Endothelial cell of umbilical vein (primary cell): ENCODE data around the gene MCIDAS. TPM values are rescaled to one million over a fixed set of nuclear protein-coding genes. Genes with fewer than 3 reads are reported as not detected.

Experiments
- BruUV-seq: library from RNA; stranded (reverse); fragments of 400-500 nt; replicated peaks from 2 replicates; lab custom pipeline; 2021; lab: Mats Ljungman, UMichigan
- CTCF ChIA-PET: fragments of 300-600, 350-600 bp; sonication (Branson Sonifier 250); formaldehyde crosslinking; loops from one replicate; lab custom pipeline; 2021; ENCODE audit warnings: antibody characterized with exemption, inconsistent platforms; lab: Charles Lee
- POLR2A ChIA-PET: fragments of 300-600, 350-600 bp; sonication (Branson Sonifier 250); formaldehyde crosslinking; loops from one replicate; lab custom pipeline; 2021; ENCODE audit warnings: antibody characterized with exemption, inconsistent platforms; lab: Charles Lee
- DNase-seq: peaks from one replicate; pipeline ENCODE4 v3.0.0-alpha.2; 2011; ENCODE audit warnings: low read depth, low spot score
- FAIRE-seq: peaks from 2 replicates; lab custom pipeline; 2011; peaks lifted over from hg19 to GRCh38; lab: Jason Lieb, UNC
- H2AFZ ChIP-seq: 2 replicates; pipeline ENCODE4 v1.6.0; 2012; ENCODE audit warnings: low read depth, low read length, control low read depth, inconsistent platforms
- H3K27ac ChIP-seq: 2 replicates; pipeline ENCODE4 v1.5.1; 2011; ENCODE audit warnings: low read depth, mild to moderate bottlenecking, control low read depth, low read length, moderate library complexity; ENCODE audit not compliant: insufficient read depth
- H3K27me3 ChIP-seq, 2 experiments: 2 replicates each; pipeline versions ENCODE4 v1.6.0 to v1.6.1; 2011; ENCODE audit warnings: low read length in 2 of 2, mixed read lengths in 1 of 2; ENCODE audit not compliant: control insufficient read depth in 2 of 2, insufficient read depth in 2 of 2
- H3K36me3 ChIP-seq, 2 experiments: 2 replicates in 1 of 2; 3 replicates in 1 of 2; pipeline ENCODE4 v1.5.1; 2011; ENCODE audit warnings: low read length in 2 of 2, mild to moderate bottlenecking in 1 of 2, moderate library complexity in 1 of 2; ENCODE audit not compliant: control insufficient read depth in 2 of 2, insufficient read depth in 2 of 2; ENCODE audit errors: extremely low read depth in 1 of 2
- H3K4me1 ChIP-seq: 3 replicates; pipeline ENCODE4 v1.5.1; 2011; ENCODE audit warnings: mild to moderate bottlenecking, low read length; ENCODE audit not compliant: control insufficient read depth, insufficient read depth; ENCODE audit errors: extremely low read depth
- H3K4me2 ChIP-seq: 2 replicates; pipeline ENCODE4 v1.6.1; 2011; ENCODE audit warnings: low read length, control low read depth, mixed read lengths; ENCODE audit not compliant: insufficient read depth
- H3K4me3 ChIP-seq, 3 experiments: fragments of 200-600 bp in 1 of 3; sonication (generic), shearing (Covaris generic) in 1 of 3; replicated peaks in 1 of 3; 2 replicates each; pipeline ENCODE4 v1.5.1; 2011 to 2016; ENCODE audit warnings: control low read depth in 3 of 3, low read length in 3 of 3, mild to moderate bottlenecking in 2 of 3, inconsistent platforms in 1 of 3, low read depth in 1 of 3, moderate library complexity in 1 of 3; ENCODE audit not compliant: insufficient read depth in 1 of 3
- H3K79me2 ChIP-seq: 2 replicates; pipeline ENCODE4 v1.6.0; 2012; ENCODE audit warnings: low read length, inconsistent platforms; ENCODE audit not compliant: control insufficient read depth, insufficient read depth
- H3K9ac ChIP-seq: replicated peaks from 2 replicates; pipeline ENCODE3; 2011; ENCODE audit warnings: low read length, control low read depth; ENCODE audit not compliant: insufficient read depth; ENCODE audit errors: extremely low read depth
- H3K9me1 ChIP-seq: replicated peaks from 3 replicates; pipeline ENCODE4 v1.6.0; 2011; ENCODE audit warnings: mild to moderate bottlenecking, low read length; ENCODE audit not compliant: control insufficient read depth, insufficient read depth; ENCODE audit errors: extremely low read depth
- H3K9me3 ChIP-seq: replicated peaks from 2 replicates; pipeline ENCODE4 v1.5.1; 2012; ENCODE audit warnings: low read length, inconsistent platforms; ENCODE audit not compliant: control insufficient read depth, insufficient read depth
- H4K20me1 ChIP-seq: replicated peaks from 2 replicates; pipeline ENCODE3; 2011; ENCODE audit warnings: mild to moderate bottlenecking, low read length; ENCODE audit not compliant: control insufficient read depth, insufficient read depth; ENCODE audit errors: extremely low read depth
- CTCF ChIP-seq, 2 donors: IDR thresholded peaks; 1 replicate in 1 of 2; 2 replicates in 1 of 2; pipeline ENCODE4 v1.5.1; 2011; ENCODE audit warnings: low read length in 2 of 2, mild to moderate bottlenecking in 2 of 2, moderate library complexity in 2 of 2, control low read depth in 1 of 2, inconsistent platforms in 1 of 2, low read depth in 1 of 2; ENCODE audit not compliant: insufficient read depth in 1 of 2; ENCODE audit errors: extremely low read depth in 1 of 2
- EZH2 ChIP-seq: IDR thresholded peaks from 2 replicates; pipeline ENCODE4 v1.6.1; 2012; ENCODE audit warnings: borderline replicate concordance, low read depth, mild to moderate bottlenecking, moderate library complexity, low read length, inconsistent platforms; ENCODE audit not compliant: severe bottlenecking
- FOS ChIP-seq: IDR thresholded peaks from 2 replicates; pipeline ENCODE4 v1.6.1; 2011; ENCODE audit warnings: mild to moderate bottlenecking, low read length, moderate library complexity, borderline replicate concordance; ENCODE audit not compliant: insufficient read depth
- GATA2 ChIP-seq: IDR thresholded peaks from 2 replicates; pipeline ENCODE4 v1.7.0; 2011; ENCODE audit warnings: low read depth, mild to moderate bottlenecking, moderate library complexity, mixed read lengths, low read length; ENCODE audit not compliant: insufficient read length, insufficient read depth
- JUN ChIP-seq: IDR thresholded peaks from 2 replicates; pipeline ENCODE4 v1.6.1; 2011; ENCODE audit warnings: borderline replicate concordance, low read depth; ENCODE audit not compliant: insufficient read length, insufficient read depth
- MAX ChIP-seq: IDR thresholded peaks from 2 replicates; pipeline ENCODE4 v1.6.1; 2011; ENCODE audit not compliant: insufficient read depth, insufficient read length
- MYC ChIP-seq: IDR thresholded peaks from one replicate; pipeline ENCODE4 v1.6.1; 2011; ENCODE audit warnings: mild to moderate bottlenecking, low read depth, low read length
- POLR2A ChIP-seq: IDR thresholded peaks from 2 replicates; pipeline ENCODE4 v1.6.1; 2012; ENCODE audit warnings: low read depth, mild to moderate bottlenecking, control low read depth, low read length
- POLR2AphosphoS5 ChIP-seq: IDR thresholded peaks from 2 replicates; pipeline ENCODE4 v1.6.1; 2012; ENCODE audit warnings: low read depth, mild to moderate bottlenecking, control low read depth, low read length, moderate library complexity; ENCODE audit not compliant: insufficient read depth
- dilution Hi-C: fragments of 300-500 bp; cut with MboI; formaldehyde crosslinking; loops from one replicate; pipeline ENCODE4 v1.15.0; 2019; ENCODE audit warnings: low sequenced_read_pairs; ENCODE audit not compliant: extremely low pct_ligation_motif_present
- intact Hi-C: fragments of 100-400 bp; cut with micrococcal nuclease; formaldehyde crosslinking; loops from one replicate; pipeline ENCODE4 v1.10.0; 2022
- polyA plus RNA-seq, 4 experiments: library from polyadenylated mRNA; depleted of rRNA in 3 of 4; stranded (reverse) in 3 of 4; unstranded in 1 of 4; fragments of >200 nt; gene quantifications; 2 replicates each; pipeline versions ENCODE4 v1.2.1 to v1.2.3, GENCODE V29; 2011 to 2012; ENCODE audit warnings: missing spikeins in 1 of 4
- total RNA-seq: library from RNA; stranded (reverse); gene quantifications from 2 replicates; pipeline ENCODE4 v1.2.3, GENCODE V29; 2021

Gene MCIDAS
- total and polyA plus RNA-seq, 2 donors (not counting 3 experiments of a cell fraction or from before 2014, with no cell fraction given), result not detected

- H3K36me3 ChIP-seq, result no peaks in the 10 kb centered on the region
- H3K4me2 ChIP-seq, result no peak overlapping the region
- dilution Hi-C loops (no loop called here), intact Hi-C loops (loop anchor here (5.0 kb wide), 1 partner anchor 505 kb away; no protein-coding TSS in a partner anchor)
- no peaks in the 10 kb centered on the region for H4K20me1 ChIP-seq
- no peaks in the 10 kb centered on the region for H3K4me1 ChIP-seq
- peaks cover 34 to 65% of the 10 kb centered on the region in 2 experiments for H3K27me3 ChIP-seq
- H3K9me1 ChIP-seq, result no peaks in the 10 kb centered on the region
- FAIRE-seq, result peak; percentile 50
- H3K9ac ChIP-seq, result no peak overlapping the region
- CTCF ChIA-PET, result interaction anchor here (0.7 to 3.2 kb wide), 26 partner anchors 9 to 748 kb away, joined by 3 to 23 read pairs (median 4); partner anchors contain the start of genes CDC20B, DHX29 and MTREX
- H3K4me3 ChIP-seq, result no peak overlapping the region
- H2AFZ ChIP-seq, result no peak overlapping the region
- no peak for TF ChIP-seq EZH2
- TF ChIP-seq GATA2, result no peak
- no peaks in the 10 kb centered on the region for H3K79me2 ChIP-seq
- H3K9me3 ChIP-seq, result no peaks in the 10 kb centered on the region
- H3K27ac ChIP-seq, result no peak overlapping the region
- POLR2A ChIA-PET, result no interaction called here
- no TSS peak for BruUV-seq
- peak; percentile 27 for DNase-seq
These were observed 39.7 kb downstream of the MCIDAS start for GRCh38 chr5:55187370-55187769.

- no TSS peak for BruUV-seq
- Histone ChIP-seq H3K9me1 (no peaks in the 10 kb centered on the region), H3K36me3 (no peaks in the 10 kb centered on the region), H3K4me1 (peaks cover 7% of the 10 kb centered on the region), H3K9me3 (no peaks in the 10 kb centered on the region), H2AFZ (no peak overlapping the region), H3K27me3 (peaks cover 55 to 90% of the 10 kb centered on the region in 2 experiments), H3K4me2 (no peak overlapping the region), H3K4me3 (no peak overlapping the region), H4K20me1 (no peaks in the 10 kb centered on the region), H3K79me2 (no peaks in the 10 kb centered on the region), H3K9ac (no peak overlapping the region), H3K27ac (no peak overlapping the region)
- ChIA-PET POLR2A (no interaction called here), CTCF (interaction anchor here (0.6 to 1.1 kb wide), 2 partner anchors 41 to 52 kb away, joined by 3 read pairs; no protein-coding TSS in a partner anchor)
- intact Hi-C loops, result no loop called here
- no peak for FAIRE-seq
- dilution Hi-C loops, result no loop called here
- TF ChIP-seq POLR2AphosphoS5, result no peak
- no peak for TF ChIP-seq JUN
- no peak for TF ChIP-seq EZH2
- TF ChIP-seq FOS, result no peak
- no peak for TF ChIP-seq POLR2A
- TF ChIP-seq CTCF (IDR thresholded peaks at IDR 0.05; ENCODE audit: extremely low read depth in 1 of 2, insufficient read depth in 1 of 2, low read depth in 1 of 2, low read length in 2 of 2), result no peak
- no peak for TF ChIP-seq MYC
- no peak for TF ChIP-seq MAX
- TF ChIP-seq GATA2, result no peak
- DNase-seq, result no peak
These were observed 47.1 kb downstream of the MCIDAS start for GRCh38 chr5:55180016-55180415.
